ENCODE data around the gene FGB. TPM values are rescaled to one million over a fixed set of nuclear protein-coding genes. Genes with fewer than 3 reads are reported as not detected.

Gene FGB
- total and polyA plus RNA-seq, 2 of the 13 experiments (the other 11 are each of a cell fraction or from before 2014, with no cell fraction given): 226 to 784 TPM

DNA sequence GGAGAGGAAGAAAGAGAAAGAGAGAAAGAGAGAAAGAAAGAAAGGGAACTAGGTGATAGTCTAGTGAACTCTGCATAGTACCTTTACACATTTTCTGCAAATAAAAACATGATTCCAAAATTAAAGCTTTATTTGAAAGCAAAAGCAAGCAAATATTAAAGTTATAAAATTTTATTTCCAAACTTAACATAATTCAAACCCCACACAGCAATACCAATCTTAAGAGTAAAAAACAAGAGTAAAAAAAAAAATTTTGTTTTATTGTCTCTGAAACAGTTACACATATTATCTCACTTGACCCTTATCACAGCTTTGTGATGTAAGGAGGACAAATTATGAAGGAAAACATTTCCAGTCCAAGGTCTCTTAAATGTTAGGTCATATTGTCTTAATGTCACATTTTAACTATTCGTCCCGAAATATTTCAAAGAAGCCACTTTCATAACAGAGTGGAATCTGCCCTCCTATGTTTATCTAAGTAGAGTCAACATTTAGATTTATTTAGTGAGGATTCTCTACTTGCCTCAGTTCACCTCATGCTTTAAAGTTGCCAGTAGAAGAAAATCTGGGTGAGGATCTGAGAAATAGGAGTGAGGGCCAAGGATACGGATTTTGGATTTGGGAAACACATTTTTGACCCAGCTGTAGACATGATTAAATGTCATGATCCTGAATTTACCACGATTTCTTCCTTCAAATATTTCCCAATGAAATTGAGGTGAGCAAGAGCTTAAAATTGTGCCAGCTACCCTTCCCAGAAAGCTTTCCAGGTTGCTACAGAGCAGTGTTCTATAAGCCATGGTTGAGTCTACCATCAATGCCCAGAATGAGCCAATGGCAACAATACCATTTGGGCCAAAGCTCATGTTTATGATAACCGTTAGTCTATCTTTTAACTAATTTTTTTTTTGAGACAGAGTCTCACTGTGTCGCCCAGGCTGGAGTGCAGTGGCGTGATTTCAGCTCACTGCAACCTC, 35.3 kb downstream of the FGB start (continued):
- TF ChIP-seq ZNF350 (CRISPR knock-in tag; IDR thresholded peaks at IDR 0.05; ENCODE audit: borderline replicate concordance, low read depth): no peak
- no peak for TF ChIP-seq AHR (CRISPR knock-in tag; IDR thresholded peaks at IDR 0.05)
- TF ChIP-seq, protein P1, sequence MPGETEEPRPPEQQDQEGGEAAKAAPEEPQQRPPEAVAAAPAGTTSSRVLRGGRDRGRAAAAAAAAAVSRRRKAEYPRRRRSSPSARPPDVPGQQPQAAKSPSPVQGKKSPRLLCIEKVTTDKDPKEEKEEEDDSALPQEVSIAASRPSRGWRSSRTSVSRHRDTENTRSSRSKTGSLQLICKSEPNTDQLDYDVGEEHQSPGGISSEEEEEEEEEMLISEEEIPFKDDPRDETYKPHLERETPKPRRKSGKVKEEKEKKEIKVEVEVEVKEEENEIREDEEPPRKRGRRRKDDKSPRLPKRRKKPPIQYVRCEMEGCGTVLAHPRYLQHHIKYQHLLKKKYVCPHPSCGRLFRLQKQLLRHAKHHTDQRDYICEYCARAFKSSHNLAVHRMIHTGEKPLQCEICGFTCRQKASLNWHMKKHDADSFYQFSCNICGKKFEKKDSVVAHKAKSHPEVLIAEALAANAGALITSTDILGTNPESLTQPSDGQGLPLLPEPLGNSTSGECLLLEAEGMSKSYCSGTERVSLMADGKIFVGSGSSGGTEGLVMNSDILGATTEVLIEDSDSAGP (CRISPR knock-in tag; IDR thresholded peaks at IDR 0.05; ENCODE audit: borderline replicate concordance): no peak
- TF ChIP-seq, protein P2, sequence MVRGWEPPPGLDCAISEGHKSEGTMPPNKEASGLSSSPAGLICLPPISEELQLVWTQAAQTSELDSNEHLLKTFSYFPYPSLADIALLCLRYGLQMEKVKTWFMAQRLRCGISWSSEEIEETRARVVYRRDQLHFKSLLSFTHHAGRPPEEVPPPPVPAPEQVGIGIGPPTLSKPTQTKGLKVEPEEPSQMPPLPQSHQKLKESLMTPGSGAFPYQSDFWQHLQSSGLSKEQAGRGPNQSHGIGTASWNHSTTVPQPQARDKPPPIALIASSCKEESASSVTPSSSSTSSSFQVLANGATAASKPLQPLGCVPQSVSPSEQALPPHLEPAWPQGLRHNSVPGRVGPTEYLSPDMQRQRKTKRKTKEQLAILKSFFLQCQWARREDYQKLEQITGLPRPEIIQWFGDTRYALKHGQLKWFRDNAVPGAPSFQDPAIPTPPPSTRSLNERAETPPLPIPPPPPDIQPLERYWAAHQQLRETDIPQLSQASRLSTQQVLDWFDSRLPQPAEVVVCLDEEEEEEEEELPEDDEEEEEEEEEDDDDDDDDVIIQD (CRISPR knock-in tag; IDR thresholded peaks at IDR 0.05; ENCODE audit: low read depth): peak; percentile 85; the same call in 1 of the 2 replicates
- no peak for TF ChIP-seq ZFP82 (CRISPR knock-in tag; IDR thresholded peaks at IDR 0.05; ENCODE audit: borderline replicate concordance)
- TF ChIP-seq, protein P3, sequence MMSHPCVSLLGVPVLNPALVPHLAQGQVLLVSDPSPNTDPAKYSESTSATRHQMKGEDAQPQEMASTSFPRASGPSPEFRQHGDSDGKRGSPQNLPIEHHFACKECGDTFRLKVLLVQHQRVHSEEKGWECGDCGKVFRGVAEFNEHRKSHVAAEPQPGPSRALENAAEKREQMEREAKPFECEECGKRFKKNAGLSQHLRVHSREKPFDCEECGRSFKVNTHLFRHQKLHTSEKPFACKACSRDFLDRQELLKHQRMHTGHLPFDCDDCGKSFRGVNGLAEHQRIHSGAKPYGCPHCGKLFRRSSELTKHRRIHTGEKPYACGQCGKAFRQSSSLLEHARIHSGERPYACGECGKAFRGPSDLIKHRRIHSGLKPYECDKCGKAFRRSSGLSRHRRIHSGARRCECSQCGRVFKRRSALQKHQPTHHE (CRISPR knock-in tag; IDR thresholded peaks at IDR 0.05; ENCODE audit: borderline replicate concordance): no peak
- no peak for TF ChIP-seq RFX1 (IDR thresholded peaks at IDR 0.05)
- peak; percentile 59; the same call in 1 of the 2 replicates for TF ChIP-seq ZNF543 (CRISPR knock-in tag; IDR thresholded peaks at IDR 0.05)
- TF ChIP-seq, protein P4, sequence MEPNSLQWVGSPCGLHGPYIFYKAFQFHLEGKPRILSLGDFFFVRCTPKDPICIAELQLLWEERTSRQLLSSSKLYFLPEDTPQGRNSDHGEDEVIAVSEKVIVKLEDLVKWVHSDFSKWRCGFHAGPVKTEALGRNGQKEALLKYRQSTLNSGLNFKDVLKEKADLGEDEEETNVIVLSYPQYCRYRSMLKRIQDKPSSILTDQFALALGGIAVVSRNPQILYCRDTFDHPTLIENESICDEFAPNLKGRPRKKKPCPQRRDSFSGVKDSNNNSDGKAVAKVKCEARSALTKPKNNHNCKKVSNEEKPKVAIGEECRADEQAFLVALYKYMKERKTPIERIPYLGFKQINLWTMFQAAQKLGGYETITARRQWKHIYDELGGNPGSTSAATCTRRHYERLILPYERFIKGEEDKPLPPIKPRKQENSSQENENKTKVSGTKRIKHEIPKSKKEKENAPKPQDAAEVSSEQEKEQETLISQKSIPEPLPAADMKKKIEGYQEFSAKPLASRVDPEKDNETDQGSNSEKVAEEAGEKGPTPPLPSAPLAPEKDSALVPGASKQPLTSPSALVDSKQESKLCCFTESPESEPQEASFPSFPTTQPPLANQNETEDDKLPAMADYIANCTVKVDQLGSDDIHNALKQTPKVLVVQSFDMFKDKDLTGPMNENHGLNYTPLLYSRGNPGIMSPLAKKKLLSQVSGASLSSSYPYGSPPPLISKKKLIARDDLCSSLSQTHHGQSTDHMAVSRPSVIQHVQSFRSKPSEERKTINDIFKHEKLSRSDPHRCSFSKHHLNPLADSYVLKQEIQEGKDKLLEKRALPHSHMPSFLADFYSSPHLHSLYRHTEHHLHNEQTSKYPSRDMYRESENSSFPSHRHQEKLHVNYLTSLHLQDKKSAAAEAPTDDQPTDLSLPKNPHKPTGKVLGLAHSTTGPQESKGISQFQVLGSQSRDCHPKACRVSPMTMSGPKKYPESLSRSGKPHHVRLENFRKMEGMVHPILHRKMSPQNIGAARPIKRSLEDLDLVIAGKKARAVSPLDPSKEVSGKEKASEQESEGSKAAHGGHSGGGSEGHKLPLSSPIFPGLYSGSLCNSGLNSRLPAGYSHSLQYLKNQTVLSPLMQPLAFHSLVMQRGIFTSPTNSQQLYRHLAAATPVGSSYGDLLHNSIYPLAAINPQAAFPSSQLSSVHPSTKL (CRISPR knock-in tag; IDR thresholded peaks at IDR 0.05): peak; percentile 99
- TF ChIP-seq, protein P5, sequence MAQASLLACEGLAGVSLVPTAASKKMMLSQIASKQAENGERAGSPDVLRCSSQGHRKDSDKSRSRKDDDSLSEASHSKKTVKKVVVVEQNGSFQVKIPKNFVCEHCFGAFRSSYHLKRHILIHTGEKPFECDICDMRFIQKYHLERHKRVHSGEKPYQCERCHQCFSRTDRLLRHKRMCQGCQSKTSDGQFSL (CRISPR knock-in tag; IDR thresholded peaks at IDR 0.05): no peak
- no peak for TF ChIP-seq ZNF274 (CRISPR knock-in tag; IDR thresholded peaks at IDR 0.05)
- TF ChIP-seq, protein P6, sequence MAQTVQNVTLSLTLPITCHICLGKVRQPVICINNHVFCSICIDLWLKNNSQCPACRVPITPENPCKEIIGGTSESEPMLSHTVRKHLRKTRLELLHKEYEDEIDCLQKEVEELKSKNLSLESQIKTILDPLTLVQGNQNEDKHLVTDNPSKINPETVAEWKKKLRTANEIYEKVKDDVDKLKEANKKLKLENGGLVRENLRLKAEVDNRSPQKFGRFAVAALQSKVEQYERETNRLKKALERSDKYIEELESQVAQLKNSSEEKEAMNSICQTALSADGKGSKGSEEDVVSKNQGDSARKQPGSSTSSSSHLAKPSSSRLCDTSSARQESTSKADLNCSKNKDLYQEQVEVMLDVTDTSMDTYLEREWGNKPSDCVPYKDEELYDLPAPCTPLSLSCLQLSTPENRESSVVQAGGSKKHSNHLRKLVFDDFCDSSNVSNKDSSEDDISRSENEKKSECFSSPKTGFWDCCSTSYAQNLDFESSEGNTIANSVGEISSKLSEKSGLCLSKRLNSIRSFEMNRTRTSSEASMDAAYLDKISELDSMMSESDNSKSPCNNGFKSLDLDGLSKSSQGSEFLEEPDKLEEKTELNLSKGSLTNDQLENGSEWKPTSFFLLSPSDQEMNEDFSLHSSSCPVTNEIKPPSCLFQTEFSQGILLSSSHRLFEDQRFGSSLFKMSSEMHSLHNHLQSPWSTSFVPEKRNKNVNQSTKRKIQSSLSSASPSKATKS (CRISPR knock-in tag; IDR thresholded peaks at IDR 0.05): no peak
